Activated B cell treated with CpG ODN at 0.5 μM for 24 hours (primary cell): ENCODE measurements around the gene NT5C2. TPM values are rescaled to one million over a fixed set of nuclear protein-coding genes. Genes with fewer than 3 reads are reported as not detected.

ENCODE experiments used
- ATAC-seq: fragments of 200-7000 bp; cut with Tn5 transposase; one replicate; pipeline ENCODE4 v1.10.0; 2021; ENCODE audit warnings: low read depth, mild to moderate bottlenecking, moderate library complexity
- CTCF ChIA-PET: fragments of 350-600 bp; sonication (Branson Sonifier 250); formaldehyde crosslinking; loops from one replicate; lab custom pipeline; 2021; ENCODE audit warnings: antibody characterized with exemption; lab: Charles Lee
- POLR2A ChIA-PET: fragments of 350-600 bp; sonication (Branson Sonifier 250); formaldehyde crosslinking; loops from one replicate; lab custom pipeline; 2021; ENCODE audit warnings: antibody characterized with exemption; lab: Charles Lee
- DNase-seq: peaks from one replicate; pipeline ENCODE4 v3.0.0; 2022
- H3K27ac Mint-ChIP-seq: one replicate; pipeline ENCODE4 v1.8.0; 2020; ENCODE audit warnings: mixed read lengths
- H3K27me3 Mint-ChIP-seq: one replicate; pipeline ENCODE4 v1.8.0; 2021; ENCODE audit warnings: mixed read lengths
- H3K36me3 Mint-ChIP-seq: one replicate; pipeline ENCODE4 v1.8.0; 2021; ENCODE audit warnings: low read depth, mixed read lengths
- H3K4me1 Mint-ChIP-seq: one replicate; pipeline ENCODE4 v1.8.0; 2021; ENCODE audit warnings: mixed read lengths
- H3K4me3 Mint-ChIP-seq: one replicate; pipeline ENCODE4 v1.8.0; 2020; ENCODE audit warnings: mild to moderate bottlenecking, mixed read lengths
- H3K9me3 Mint-ChIP-seq: one replicate; pipeline ENCODE4 v1.8.0; 2020; ENCODE audit warnings: mixed read lengths
- CTCF ChIP-seq: fragments of 200-600 bp; IDR thresholded peaks from one replicate; pipeline ENCODE4 v1.8.0; 2022; ENCODE audit warnings: antibody characterized with exemption, mild to moderate bottlenecking
- intact Hi-C: fragments of 100-400 bp; cut with micrococcal nuclease; formaldehyde crosslinking; loops from one replicate; pipeline ENCODE4 v1.15.1; 2024
- total RNA-seq: library from RNA; stranded (reverse); gene quantifications from 2 replicates; pipeline ENCODE4 v1.2.3, GENCODE V29; 2022

Gene NT5C2
- 53.3 and 60.4 TPM in 2 replicates for total RNA-seq

GRCh38 chr10:103193107-103193819, at the start of gene NT5C2:
Gene NT5C2, minus strand, starts transcription at chr10:103193272. Its CDS starts 18,314 bp downstream, at chr10:103174958.
- Mint-ChIP-seq H3K4me1 (peaks cover 45% of the 10 kb centered on the region), H3K36me3 (peaks cover 16% of the 10 kb centered on the region), H3K27ac (peak within 1 kb of the TSS; percentile 96), H3K4me3 (peak within 1 kb of the TSS; percentile 99), H3K9me3 (no peaks in the 10 kb centered on the region), H3K27me3 (no peaks in the 10 kb centered on the region)
- DNase-seq (peak; percentile 76), ATAC-seq (peak; percentile 85)
- POLR2A ChIA-PET = interaction anchor here (0.6 to 3.9 kb wide), 19 partner anchors 10 to 551 kb away, joined by 3 to 46 read pairs (median 5); partner anchors contain the start of genes ARL3, BORCS7, CNNM2 and SFXN2
- intact Hi-C loops = loop anchor here (1.0 to 5.0 kb wide), 9 partner anchors 16 to 929 kb away; partner anchors contain the start of genes ARL3, BORCS7, RPEL1 and SFR1
- no peak for TF ChIP-seq CTCF
- CTCF ChIA-PET = interaction anchor here (1.0 to 1.4 kb wide), 5 partner anchors 8 to 275 kb away, joined by 3 to 5 read pairs (median 3); partner anchors contain the start of gene CNNM2

GRCh38 chr10:103241262-103242011, 48.4 kb upstream of the NT5C2 start:
- DNase-seq (no peak), ATAC-seq (no peak)
- ChIA-PET POLR2A (interaction anchor here (1.3 kb wide), 1 partner anchor 48 kb away, joined by 3 read pairs; the partner anchor contains the start of gene NT5C2), CTCF (interaction anchor here (1.2 kb wide), 1 partner anchor 324 kb away, joined by 4 read pairs; the partner anchor contains the start of gene CNNM2)
- no peaks in the 10 kb centered on the region for H3K9me3 Mint-ChIP-seq
- no peaks in the 10 kb centered on the region for H3K36me3 Mint-ChIP-seq
- peak overlapping the region; percentile 5 for H3K27ac Mint-ChIP-seq
- peaks cover 4% of the 10 kb centered on the region for H3K27me3 Mint-ChIP-seq
- no peak for TF ChIP-seq CTCF
- intact Hi-C loops = loop anchor here (2.0 to 10.0 kb wide), 3 partner anchors 61 to 139 kb away; no protein-coding TSS in a partner anchor
- H3K4me3 Mint-ChIP-seq = no peak overlapping the region
- peaks cover 23% of the 10 kb centered on the region for H3K4me1 Mint-ChIP-seq

- DNase-seq = no peak
- Mint-ChIP-seq H3K9me3 (no peaks in the 10 kb centered on the region), H3K27me3 (no peaks in the 10 kb centered on the region), H3K36me3 (no peaks in the 10 kb centered on the region), H3K27ac (no peak overlapping the region), H3K4me3 (no peak overlapping the region), H3K4me1 (peaks cover 21% of the 10 kb centered on the region)
- POLR2A ChIA-PET = interaction anchor here (0.7 to 1.8 kb wide), 2 partner anchors 46 to 321 kb away, joined by 5 to 8 read pairs; partner anchors contain the start of genes CNNM2 and NT5C2
- ATAC-seq = no peak
- CTCF ChIA-PET = interaction anchor here (0.6 kb wide), 1 partner anchor 411 kb away, joined by 3 read pairs; no protein-coding TSS in a partner anchor
- no peak for TF ChIP-seq CTCF
- intact Hi-C loops = no loop called here
These were observed 45.6 kb upstream of the NT5C2 start for GRCh38 chr10:103238506-103239252.

- H3K9me3 Mint-ChIP-seq = no peaks in the 10 kb centered on the region
- H3K36me3 Mint-ChIP-seq = no peaks in the 10 kb centered on the region
- ChIA-PET POLR2A (no interaction called here), CTCF (no interaction called here)
- H3K27me3 Mint-ChIP-seq = no peaks in the 10 kb centered on the region
- H3K4me3 Mint-ChIP-seq = no peak overlapping the region
- ATAC-seq (no peak), DNase-seq (no peak)
- no peak overlapping the region for H3K27ac Mint-ChIP-seq
- TF ChIP-seq CTCF = no peak
- intact Hi-C loops = no loop called here
- H3K4me1 Mint-ChIP-seq = peaks cover 14% of the 10 kb centered on the region
These were observed 42.7 kb upstream of the NT5C2 start for GRCh38 chr10:103235775-103236174.
